ENCODE data around the gene PSMD13.
"Not testable (repeated sequence)": the region's sequence is repeated elsewhere in the genome, so short reads cannot be mapped to it uniquely, and the experiment has no call there.

PSMD13 gene

GRCh38 chr11:278001-278951, 41.5 kb downstream of the PSMD13 start, which contains the start of gene NLRP6:
Gene NLRP6, plus strand, starts transcription at chr11:278407. Its CDS starts 163 bp downstream, at chr11:278570.
- DNase-seq: no peak

- no peak for DNase-seq
Measured at GRCh38 chr11:279040-279965, 42.5 kb downstream of the PSMD13 start.

- no peak for DNase-seq
Measured at GRCh38 chr11:279966-280705, 43.4 kb downstream of the PSMD13 start.

- no peak for DNase-seq
Measured at GRCh38 chr11:280706-281485, 44.1 kb downstream of the PSMD13 start.

- DNase-seq: no peak
Measured at GRCh38 chr11:281486-282161, 44.8 kb downstream of the PSMD13 start.

- no peak for DNase-seq
Measured at GRCh38 chr11:282171-282570, 45.4 kb downstream of the PSMD13 start.

GRCh38 chr11:282630-283360, 46.0 kb downstream of the PSMD13 start:
- no peak for DNase-seq

GRCh38 chr11:283405-284104, 46.8 kb downstream of the PSMD13 start:
- DNase-seq: no peak

- no peak for DNase-seq
Measured at GRCh38 chr11:284105-285020, 47.6 kb downstream of the PSMD13 start.

GRCh38 chr11:285021-285893, 48.5 kb downstream of the PSMD13 start:
- DNase-seq: no peak

- no peak for DNase-seq
Measured at GRCh38 chr11:285894-286220, 49.1 kb downstream of the PSMD13 start.

- DNase-seq: not testable (repeated sequence)
Measured at GRCh38 chr11:286977-287820, 50.4 kb downstream of the PSMD13 start.

- DNase-seq: no peak
Measured at GRCh38 chr11:287821-288477, 51.2 kb downstream of the PSMD13 start.

- DNase-seq: no peak
Measured at GRCh38 chr11:288478-289397, 52.0 kb downstream of the PSMD13 start, which contains the start of gene PGGHG. Gene PGGHG, plus strand, starts transcription at chr11:289126. Its CDS starts 691 bp downstream, at chr11:289817.

- DNase-seq: no peak
Measured at GRCh38 chr11:289398-289711, 52.6 kb downstream of the PSMD13 start.
